Ovary (tissue), 3 donors: ENCODE results near the gene OTOP3.

Source experiments
- CTCF ChIP-seq, 3 donors: fragments of 450-650 bp in 2 of 3; fragments of 200-600 bp in 1 of 3; IDR thresholded peaks; one replicate each; pipeline versions ENCODE4 v1.5.1 to v1.8.0; 2016 to 2022; ENCODE audit warnings: antibody characterized with exemption in 3 of 3, mild to moderate bottlenecking in 1 of 3
- EP300 ChIP-seq: sonication (generic); formaldehyde crosslinking; IDR thresholded peaks from one replicate; pipeline ENCODE4 v1.6.1; 2017; ENCODE audit warnings: antibody characterized with exemption
- POLR2A ChIP-seq: fragments of 450-650 bp; IDR thresholded peaks from one replicate; pipeline ENCODE4 v1.6.1; 2017; ENCODE audit warnings: antibody characterized with exemption, mild to moderate bottlenecking, moderate library complexity
- donor health status: DM: no; HTN: no; CAD: no.

GRCh38 chr17:74890554-74890953 is 45.1 kb upstream of the OTOP3 start:
- no peak for TF ChIP-seq POLR2A
- no peak for TF ChIP-seq CTCF (IDR thresholded peaks at IDR 0.05)
- no peak for TF ChIP-seq EP300
